ENCODE results near the gene FCSK.
A peak's percentile ranks its signal among the peaks of the same experiment; 100 is the strongest.

GRCh38 chr16:70523743-70524398 is 69.5 kb downstream of the FCSK start, which contains the start of gene SF3B3:
- TF ChIP-seq POLR2AphosphoS5 (IDR thresholded peaks at IDR 0.05; ENCODE audit: insufficient read depth in 1 of 2, low read depth in 1 of 2) (peak; percentile 88 to 94), CTCF (IDR thresholded peaks at IDR 0.05) (no peak), POLR2A (IDR thresholded peaks at IDR 0.05) (peak in 1 of 2 donors; percentile 35)

All from vagina (tissue), 2 donors.